Measurements from ENCODE around the gene AGXT2.

DNA sequence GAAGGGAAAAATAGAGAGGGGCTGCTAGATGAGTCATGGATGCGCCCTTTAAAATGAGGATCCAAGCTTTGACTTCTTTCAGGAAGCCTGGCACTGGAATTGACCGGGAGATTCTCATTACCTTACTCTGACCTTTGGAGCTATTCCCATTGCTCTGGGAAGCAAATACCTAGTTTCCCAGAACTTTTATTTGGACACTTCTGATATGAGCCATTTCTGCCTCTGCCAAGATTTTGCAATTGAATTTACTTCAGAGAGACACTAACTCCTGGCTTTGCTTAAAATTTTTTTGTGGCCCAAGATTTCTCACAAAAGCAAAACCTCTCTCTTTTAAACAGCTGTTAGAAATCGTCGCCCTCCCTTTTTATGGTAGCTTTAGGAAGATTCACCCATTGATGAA lies 15.7 kb upstream of the AGXT2 start:
- TF ChIP-seq, protein P1, sequence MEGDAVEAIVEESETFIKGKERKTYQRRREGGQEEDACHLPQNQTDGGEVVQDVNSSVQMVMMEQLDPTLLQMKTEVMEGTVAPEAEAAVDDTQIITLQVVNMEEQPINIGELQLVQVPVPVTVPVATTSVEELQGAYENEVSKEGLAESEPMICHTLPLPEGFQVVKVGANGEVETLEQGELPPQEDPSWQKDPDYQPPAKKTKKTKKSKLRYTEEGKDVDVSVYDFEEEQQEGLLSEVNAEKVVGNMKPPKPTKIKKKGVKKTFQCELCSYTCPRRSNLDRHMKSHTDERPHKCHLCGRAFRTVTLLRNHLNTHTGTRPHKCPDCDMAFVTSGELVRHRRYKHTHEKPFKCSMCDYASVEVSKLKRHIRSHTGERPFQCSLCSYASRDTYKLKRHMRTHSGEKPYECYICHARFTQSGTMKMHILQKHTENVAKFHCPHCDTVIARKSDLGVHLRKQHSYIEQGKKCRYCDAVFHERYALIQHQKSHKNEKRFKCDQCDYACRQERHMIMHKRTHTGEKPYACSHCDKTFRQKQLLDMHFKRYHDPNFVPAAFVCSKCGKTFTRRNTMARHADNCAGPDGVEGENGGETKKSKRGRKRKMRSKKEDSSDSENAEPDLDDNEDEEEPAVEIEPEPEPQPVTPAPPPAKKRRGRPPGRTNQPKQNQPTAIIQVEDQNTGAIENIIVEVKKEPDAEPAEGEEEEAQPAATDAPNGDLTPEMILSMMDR (IDR thresholded peaks at IDR 0.05; ENCODE audit: low read depth, low read length): no peak
- TF ChIP-seq, protein P2, sequence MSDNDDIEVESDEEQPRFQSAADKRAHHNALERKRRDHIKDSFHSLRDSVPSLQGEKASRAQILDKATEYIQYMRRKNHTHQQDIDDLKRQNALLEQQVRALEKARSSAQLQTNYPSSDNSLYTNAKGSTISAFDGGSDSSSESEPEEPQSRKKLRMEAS (IDR thresholded peaks at IDR 0.05; ENCODE audit: low read depth, low read length): no peak
- TF ChIP-seq POLR2A (IDR thresholded peaks at IDR 0.05; ENCODE audit: extremely low read depth, insufficient read length): no peak
